Islet precursor cell (in vitro differentiated cells): ENCODE results near the gene RBMS3.

Experiments
- DNase-seq: peaks from one replicate; pipeline ENCODE4 v3.0.0-alpha.2; 2018

RBMS3 gene

DNA sequence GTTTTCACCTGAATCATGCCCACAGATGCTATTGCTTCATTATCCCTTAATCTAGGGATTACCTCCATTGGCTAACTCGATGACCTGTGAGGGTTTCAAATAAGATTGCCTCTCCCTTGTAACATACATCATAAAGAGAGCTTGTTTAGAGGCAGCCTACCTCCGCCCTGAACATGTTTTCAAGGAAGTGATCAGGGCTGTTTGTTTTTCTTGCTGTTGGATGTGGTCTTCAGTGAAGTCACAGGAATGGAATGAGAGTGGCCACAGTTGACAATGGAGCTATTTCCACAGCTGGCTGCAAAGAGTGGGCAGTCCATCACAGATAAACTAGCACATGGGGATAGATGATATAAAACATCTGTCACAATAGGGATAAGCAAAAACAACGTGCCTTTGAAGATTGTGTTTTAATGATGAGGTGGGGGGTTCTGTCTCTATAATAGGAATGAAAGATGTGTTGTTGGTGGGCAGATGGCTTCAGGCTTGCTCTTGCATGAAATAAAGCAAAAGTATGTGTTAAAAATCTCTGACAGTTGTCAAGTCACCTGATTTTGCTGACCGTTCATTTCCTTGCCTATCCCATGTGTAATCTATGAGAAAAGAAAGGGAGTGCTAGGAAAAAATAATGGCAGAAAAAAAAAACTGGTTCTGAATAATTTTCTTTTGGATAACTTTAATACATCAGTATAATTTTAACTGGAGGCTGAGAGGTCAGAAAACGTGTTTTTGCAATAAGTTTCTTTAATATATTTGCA lies 642.3 kb downstream of the RBMS3 start:
- DNase-seq: peak; percentile 88

DNA sequence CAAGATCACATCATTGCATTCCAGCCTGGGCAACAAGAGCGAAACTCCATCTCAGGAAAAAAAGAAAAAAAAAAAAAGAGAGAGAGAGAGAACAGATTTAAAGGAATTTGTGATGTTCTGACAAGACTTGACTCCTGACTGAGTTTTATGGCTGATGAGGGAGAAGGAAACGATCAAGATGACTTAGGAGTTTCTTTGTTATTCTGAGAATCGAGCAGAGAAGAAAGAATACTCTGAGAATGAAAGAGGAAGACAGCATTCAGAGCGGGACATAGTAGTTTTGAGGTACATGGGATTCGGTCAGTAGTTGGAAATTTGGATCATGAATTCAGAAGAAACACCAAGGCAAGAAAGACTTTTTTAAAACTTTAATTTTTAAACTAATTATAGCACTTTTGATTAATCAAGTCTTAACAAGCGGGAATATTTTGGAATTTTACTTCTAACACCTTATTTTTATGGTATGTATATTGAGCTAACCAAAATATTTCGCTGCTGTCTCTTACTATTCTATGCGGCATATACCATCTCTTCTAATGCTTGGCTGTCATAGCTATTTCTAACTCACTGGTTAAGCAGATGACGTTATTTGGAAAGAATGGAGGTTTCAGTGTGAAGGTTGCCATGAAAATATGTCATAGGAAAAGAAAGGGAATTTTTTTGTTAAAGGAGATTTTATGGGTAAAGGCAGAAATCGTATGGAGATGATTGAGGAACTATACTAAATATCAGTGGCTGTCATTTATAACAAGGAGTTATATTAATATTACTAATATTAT lies 644.1 kb downstream of the RBMS3 start:
- DNase-seq: no peak

DNA sequence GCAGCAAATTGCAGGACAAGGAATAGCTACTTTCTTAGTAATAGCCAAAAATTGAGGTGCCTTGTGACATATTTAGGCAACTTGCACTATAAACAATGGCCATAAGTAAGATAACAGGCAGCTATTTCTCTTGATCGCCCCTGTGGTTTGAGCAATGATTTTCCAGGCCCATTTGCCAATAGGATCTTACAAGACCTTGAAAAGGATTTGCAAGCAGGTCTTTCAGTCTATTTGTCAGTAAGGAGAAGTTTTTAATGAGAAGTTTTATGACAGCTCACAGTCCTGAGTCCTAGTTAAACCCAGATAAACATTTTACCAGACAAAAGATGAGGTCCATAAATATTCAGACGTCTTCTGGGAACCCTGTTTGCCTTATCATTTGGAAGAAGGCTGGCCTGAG lies 645.5 kb downstream of the RBMS3 start:
- DNase-seq: no peak

DNA sequence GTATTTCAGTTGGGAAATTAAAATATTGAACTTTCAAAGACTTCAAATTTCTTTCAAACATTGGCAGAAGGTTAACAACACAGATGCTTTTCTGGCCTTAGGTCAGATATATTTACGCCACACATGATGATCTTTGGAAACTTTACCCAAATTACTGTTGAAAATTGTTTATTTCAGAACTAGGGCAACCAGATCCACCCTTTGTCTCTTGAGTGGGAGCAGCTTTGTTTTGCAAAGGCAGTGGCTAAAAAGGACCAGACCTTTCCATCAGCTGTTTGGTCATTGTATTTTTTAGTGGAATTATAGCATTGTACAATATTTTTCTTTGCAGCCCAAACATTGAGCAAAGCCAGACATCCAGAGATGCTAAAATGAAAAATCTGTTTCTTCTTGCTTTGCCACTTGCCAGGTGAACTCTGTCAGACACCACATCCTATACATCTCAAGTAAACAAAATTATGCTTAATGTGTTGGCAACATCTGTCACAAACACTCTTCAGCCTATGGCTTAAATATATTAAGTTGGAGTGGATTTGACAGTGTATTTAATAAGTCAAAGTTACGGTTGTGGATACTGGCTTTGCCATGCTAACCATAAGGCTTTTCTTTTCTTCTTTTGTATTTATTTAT lies 651.9 kb downstream of the RBMS3 start:
- DNase-seq: no peak

DNA sequence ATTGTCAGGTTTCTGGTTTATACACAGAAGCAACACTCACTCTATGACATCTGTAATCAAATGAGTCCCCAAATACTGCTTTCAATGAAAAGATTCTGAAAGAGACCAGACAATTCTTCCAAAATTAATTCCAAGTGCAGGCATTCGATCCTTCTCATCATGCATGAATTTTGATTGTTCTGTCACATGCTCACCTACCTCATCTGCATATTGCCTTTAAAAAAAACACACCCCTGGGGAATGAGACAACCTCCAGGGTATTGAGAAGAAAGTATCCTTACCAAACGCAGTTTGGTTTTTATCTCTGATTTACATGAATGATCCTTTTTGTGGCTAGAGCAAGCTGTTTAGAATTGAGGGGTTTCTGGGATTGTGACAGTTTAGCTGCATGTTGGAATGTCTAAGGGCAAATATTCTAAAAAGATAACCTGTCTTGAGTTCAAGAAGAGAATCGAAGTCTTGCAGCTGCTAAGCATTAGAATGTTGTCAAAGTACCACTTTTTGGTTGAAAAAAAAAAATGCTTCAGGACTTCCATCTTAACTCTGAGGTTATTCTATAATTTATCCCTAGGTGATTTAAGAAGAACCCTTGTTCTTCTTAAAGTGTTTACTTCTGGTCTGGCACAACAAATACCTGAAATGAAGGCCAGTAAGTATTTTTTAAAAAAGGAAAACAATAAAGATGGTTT lies 653.1 kb downstream of the RBMS3 start:
- no peak for DNase-seq

DNA sequence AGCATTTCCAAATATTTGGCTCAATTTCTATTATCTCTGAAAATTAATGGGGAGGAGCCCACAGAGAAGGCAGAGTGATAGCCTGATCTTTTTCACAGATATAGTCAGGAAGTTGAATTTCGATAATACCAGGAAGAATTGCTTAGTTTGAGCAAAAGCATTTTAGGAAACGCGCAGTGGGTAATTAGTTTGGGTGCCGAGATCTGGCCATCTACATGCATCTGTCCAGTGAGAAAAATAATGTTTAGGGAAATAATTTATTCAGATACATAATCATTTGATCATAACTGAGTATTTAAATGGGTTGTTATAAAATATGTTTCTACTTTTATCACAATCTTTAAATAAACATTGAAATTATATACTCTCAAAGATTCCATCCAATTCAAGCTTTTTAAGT lies 653.9 kb downstream of the RBMS3 start:
- no peak for DNase-seq

DNA sequence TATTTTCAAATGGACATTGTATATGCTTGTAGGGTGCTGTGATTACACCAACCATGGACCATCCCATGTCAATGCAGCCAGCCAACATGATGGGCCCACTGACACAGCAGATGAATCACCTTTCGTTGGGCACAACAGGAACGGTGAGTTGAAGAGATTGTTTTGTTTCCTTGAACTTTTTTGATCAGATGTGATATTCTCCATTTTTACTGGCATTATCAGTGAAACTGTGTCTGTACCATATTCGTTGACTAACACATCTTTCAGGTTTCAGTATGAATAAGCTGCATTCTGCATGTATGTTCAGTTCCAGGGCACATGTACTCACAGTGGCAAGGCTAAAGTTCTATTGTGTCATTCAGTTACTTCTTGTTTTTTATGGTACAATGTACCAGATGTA lies 655.2 kb downstream of the RBMS3 start:
- DNase-seq: no peak

DNA sequence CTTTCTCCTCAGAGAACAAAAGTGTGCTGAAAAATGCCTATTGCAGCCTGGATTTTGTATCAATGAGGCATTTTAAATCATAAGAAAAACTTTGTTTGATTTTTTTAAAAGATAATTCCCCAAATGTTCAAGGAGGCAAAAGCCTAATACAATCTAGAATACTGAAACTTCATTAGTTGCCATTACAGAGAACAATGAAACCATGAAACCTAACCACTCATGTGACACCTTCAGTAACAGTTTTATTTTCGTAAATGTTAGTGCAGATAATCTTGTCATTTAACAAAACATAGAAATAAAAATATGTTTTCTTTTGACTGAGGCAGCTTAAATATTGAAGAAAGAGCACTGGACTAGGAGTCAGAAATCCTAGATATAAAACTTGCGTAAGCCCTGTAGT lies 655.9 kb downstream of the RBMS3 start:
- no peak for DNase-seq

DNA sequence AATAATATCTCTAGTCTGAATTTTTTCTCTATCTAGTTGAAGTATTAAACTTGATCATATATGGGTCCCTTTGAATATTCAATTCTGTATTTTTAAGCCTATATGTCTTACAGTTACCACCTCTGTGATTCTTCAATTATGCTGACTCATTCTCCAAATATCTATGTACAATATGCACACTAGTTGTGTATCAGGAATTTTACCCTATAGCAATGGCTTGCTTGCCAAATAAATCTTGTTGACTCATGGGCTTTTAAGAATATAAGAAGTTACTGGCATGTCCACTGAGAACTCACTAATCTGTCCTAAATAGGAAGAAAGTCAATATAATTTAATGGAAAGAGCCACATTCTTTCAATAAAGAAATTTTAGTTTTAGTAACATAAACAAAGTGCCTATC lies 656.3 kb downstream of the RBMS3 start:
- DNase-seq: no peak

DNA sequence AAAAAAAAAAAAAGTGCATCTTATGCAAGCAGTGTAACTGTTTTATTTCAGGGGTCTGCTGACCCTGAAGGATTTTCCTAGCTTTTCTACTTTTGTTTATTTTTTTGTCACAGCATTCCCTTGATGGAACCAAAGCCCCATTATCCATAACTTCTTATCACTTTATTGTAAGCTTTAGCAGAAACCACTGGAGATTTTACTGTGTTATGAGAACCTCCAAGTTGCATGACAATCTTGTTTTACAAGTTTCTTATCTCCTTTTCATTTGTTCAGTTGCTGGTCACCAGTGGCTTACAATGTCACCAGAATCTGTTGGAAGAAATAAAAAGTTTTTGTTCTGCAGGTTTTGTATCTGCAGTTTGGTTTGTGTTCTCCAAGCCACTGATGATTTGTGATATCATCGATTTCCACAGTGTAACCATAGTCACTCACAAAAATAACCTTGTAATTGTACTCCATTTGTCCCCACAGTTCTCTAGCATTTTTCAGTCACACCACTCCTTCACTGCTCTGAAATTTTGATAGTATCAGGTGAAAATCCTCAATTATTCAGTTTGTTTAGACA lies 660.0 kb downstream of the RBMS3 start:
- no peak for DNase-seq

DNA sequence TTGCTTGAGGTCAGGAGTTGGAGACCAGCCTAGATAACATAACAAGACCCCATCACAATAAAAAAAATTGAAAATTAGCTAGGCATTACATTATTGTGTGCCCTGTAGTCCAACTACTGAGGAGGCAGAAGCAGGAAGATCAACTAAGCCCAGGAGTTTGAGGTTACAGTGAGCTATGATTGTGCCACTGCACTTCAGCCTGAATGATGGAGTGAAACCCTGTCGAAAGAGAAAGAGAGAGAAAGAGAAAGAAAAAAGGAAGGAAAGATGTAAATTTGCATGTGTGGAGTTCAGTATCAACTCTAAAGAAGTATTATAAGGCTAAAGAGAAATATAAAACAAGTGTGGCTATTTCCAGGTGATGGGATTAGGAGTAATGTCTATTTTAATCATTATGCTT lies 661.4 kb downstream of the RBMS3 start:
- DNase-seq: no peak

DNA sequence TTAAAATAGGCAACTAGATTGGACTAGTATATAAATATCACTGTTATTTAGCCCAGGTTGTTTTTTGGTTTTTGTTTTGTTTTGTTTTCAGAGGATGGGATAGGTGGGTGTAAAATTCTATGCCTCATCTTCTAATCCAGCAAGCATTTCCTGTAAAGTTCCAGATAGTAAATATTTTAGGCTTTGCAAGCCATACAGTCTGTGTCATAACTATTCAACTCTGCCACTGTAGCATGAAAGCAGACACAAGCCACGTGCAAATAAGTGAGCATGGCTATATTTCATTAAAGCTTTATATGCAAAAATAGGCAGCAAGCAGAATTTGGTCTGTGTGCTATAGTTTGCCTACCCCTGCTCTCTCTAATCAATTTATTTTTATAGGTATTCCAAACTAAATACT lies 668.3 kb downstream of the RBMS3 start:
- no peak for DNase-seq

DNA sequence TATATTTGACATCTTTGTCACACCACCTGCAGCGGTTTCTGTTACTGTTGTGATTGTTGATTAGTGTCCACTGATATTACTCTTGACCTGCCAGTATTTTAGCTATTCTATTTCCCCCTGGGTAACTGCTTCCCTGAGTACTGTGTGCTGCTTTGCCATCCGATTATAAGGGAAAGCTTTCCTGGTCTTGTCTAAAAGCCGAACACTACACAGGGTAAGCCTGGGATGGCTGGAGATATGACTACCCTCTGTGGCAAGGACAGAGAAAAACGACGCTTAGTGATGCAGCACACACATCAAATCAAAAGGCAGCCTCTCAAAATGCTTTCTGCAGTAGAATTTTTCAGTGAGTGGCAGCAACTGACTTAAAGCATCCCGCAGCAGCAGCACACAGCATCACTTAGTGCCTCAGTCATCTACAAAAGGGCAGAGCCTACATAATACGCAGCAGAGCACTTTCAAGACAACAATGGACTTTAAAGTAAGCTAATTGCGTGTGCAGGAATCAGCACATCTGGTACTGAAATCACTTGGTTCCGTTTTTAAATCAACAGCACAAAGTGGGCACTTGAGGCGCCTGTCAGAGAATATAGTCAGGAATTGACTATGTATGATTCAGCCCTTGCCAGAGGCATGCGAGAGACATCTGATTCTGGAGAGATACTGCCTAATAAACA lies 669.2 kb downstream of the RBMS3 start:
- no peak for DNase-seq

DNA sequence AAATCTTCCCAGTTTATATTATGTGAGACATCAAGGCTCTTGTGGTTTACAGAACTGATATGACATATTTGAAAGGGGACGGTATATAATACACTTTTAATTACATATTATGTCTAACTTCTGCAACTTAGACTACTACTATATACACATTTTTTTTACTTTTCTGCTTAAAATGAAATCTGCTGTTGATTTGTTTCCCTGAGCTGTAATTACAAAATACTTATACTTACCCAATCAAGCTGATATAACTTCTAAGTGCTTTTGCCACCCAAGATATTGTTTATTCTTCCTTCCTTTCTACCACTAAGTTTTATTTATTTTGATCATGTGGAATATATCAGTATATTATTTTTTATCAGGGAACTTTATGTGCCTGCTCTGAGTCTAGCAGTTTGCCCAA lies 671.6 kb downstream of the RBMS3 start:
- DNase-seq: no peak

DNA sequence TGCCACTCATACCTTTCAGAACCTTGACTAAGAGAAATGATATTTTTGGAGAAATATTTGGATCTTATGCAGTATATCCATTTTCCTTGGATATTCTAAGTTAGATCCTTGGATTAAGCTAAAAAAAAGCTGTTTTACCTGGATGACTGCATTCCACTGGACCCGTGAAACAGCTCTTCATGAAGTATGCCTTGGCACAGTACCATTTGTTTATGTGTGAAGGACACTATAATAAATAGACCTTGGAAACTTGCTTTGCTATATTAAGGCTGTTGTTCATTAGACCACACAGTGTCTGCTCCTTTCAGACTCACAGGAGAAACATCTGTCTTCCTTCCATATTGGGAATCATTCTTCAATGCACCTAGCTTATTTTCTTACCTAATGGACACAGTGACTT lies 674.5 kb downstream of the RBMS3 start:
- DNase-seq: no peak

DNA sequence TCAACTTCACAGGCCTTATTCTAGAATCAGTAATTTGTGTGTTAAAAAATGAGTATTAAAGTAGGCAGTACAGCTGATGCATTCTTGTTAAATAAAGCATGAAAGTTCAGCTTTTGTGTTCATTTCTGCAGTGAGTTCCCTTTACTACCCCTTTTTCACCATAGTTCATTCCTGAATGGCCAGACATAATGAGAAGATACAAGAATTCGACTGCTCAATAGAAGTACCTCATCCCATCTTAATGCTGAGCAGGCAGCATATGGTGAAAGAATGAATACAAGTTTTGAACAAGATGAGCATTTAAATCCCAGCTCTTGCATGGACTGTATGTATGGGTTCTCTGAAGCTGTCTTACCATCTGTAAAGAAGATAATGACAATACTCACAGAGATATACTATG lies 677.9 kb downstream of the RBMS3 start:
- DNase-seq: no peak

DNA sequence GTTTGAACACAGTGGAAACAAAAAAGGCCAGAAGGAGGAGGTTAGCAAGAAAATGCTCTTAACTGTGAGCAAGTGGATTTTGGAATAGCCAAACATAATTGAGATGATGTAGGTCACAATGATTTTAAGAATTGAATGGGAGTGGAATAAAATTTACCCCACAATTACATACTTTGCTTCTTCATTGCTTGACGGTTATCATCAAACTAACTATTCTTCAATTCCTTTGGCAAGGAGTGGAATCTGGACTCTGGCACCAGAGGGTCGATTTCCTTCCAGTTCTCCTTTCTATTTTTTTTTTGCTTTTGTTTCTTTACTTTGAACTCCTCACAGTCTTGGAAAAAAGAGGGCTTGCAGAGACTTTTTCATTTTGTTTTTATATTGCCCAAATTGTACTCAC lies 691.0 kb downstream of the RBMS3 start:
- no peak for DNase-seq

DNA sequence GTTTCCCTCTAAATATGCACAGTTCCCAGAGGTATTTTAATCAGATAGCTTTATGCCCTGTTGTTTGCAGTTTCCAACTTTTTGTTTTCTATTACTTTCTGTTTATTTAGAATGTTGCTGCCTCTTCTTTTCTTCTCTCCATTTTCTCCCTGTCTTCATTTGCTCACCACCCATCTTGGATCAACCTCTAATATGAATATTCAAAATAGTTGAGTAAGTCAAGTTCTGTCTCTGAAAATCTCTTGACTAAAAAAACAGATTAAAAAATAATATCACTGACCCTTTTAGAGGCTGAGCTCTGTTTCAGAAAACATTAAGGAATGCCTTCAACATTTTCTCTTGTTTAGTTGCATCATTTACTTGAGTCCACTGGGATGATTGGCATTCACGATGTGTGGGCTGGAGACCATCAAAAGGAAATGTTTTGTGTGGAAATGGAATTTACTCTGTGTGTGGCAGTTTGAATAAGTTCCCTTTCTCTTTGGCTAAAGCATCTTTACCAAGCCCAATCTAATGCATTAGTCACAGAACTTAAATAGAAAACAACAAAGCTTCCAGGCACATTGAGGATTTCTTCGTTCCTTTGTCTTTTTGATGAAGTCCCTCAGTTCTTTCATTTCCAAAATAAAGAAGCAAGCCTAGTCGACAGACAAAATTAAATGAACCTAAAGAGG lies 691.6 kb downstream of the RBMS3 start:
- no peak for DNase-seq

DNA sequence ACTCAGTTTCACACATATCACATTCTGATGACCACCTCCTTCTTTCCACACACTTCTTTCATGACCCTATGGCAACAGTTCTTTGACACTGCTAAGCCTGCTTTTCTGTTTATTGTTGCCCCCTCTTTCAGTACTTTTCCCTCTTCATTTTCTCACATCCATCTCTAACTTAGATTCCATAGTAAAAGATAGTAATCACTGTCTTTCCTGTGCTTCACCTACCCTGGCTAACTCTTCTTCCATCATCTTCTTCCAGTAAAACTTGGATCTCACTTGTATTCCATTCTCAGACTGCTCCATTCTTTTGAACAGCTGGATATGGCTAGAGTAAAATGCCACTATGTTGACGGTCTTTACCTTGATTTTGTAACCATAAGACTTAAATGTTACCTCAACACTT lies 692.9 kb downstream of the RBMS3 start:
- DNase-seq: no peak

DNA sequence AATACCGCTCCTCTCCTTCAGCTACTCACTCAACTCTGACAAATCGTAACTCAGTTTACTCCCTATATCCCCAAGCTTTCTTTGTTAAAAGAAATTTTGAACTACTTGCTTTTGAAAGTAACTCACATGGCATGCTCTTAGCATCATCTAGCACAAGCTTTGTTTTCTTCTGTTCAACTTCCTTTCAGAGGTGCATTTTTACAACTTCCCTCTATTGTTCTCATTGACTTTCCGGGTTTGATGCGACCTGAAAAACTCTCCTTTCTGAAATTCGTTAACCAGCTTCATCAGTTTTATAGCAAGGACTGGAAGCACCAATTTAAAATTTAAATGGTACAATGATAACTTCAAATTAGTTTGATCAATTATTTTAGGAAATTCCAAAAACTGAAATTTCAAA lies 696.0 kb downstream of the RBMS3 start:
- no peak for DNase-seq

DNA sequence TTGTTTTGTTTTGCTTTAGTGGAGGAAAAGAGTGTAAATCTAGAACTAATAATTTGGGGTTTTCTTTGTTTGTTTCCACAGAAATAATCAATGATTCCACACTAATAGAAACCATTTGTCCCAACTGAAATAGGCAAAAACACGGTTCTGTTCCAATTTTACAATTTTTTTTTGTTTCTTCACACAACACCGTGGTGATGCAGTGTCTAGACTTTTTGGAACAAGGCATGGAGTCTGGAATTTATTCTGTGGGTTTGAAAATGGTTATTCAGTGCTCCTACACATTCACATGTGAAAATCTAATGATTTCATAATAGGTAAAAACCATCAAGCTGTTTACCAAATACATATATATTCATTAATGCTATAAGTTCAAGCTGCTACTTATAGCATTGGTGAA lies 696.5 kb downstream of the RBMS3 start:
- no peak for DNase-seq

DNA sequence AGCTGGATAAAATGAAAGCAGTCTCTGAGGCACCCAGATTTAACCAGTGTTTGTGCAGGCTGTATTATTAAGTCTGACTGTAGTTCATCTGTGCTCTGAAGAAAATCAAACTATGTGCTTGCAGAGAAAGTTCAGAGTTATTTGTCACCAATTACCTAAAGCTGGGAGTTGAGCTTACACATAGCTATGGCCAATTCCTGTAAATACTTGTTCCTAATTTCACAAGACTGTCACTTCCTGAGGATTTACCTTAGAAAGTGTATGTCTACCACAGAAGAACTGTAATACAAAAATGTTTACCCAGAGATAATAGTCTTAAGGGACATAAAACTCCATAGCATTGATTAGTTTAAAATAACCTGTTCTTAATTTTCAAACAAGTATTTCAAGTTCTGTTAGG lies 697.2 kb downstream of the RBMS3 start:
- no peak for DNase-seq
